A673 (cell line): ENCODE results near the gene NLRX1. TPM values are rescaled to one million over a fixed set of nuclear protein-coding genes. Genes with fewer than 3 reads are reported as not detected.
"Not testable (repeated sequence)": the region's sequence is repeated elsewhere in the genome, so short reads cannot be mapped to it uniquely, and the experiment has no call there.

Experiments
- BruUV-seq: library from RNA; stranded (reverse); fragments of 400-500 nt; replicated peaks from 2 replicates; lab custom pipeline; 2021; lab: Mats Ljungman, UMichigan
- CTCF ChIA-PET: fragments of 300-600 bp; sonication (Branson Sonifier 250); formaldehyde crosslinking; loops from one replicate; lab custom pipeline; 2022; ENCODE audit warnings: antibody characterized with exemption; lab: Charles Lee
- POLR2A ChIA-PET: fragments of 300-600 bp; sonication (Branson Sonifier 250); formaldehyde crosslinking; loops from one replicate; lab custom pipeline; 2022; ENCODE audit warnings: antibody characterized with exemption; ENCODE audit not compliant: low non-redundant PET; lab: Charles Lee
- DNase-seq: peaks from one replicate; pipeline ENCODE4 v3.0.0-alpha.2; 2015; ENCODE audit warnings: low spot score
- H3K27ac ChIP-seq: fragments of 200-600 bp; sonication (generic); 2 replicates; pipeline ENCODE4 v1.5.1; 2016; ENCODE audit warnings: mixed run types, low read depth, mild to moderate bottlenecking, mixed read lengths, antibody characterized with exemption, low read length; ENCODE audit not compliant: poor library complexity, severe bottlenecking
- H3K27me3 ChIP-seq: fragments of 200-600 bp; sonication (generic); replicated peaks from 2 replicates; pipeline ENCODE4 v1.6.1; 2017; ENCODE audit warnings: mixed run types, low read depth, mild to moderate bottlenecking, mixed read lengths, antibody characterized with exemption, low read length; ENCODE audit not compliant: insufficient read depth, poor library complexity
- H3K36me3 ChIP-seq: fragments of 200-600 bp; sonication (generic); 2 replicates; pipeline ENCODE4 v1.6.1; 2016; ENCODE audit warnings: mixed run types, mild to moderate bottlenecking, mixed read lengths, antibody characterized with exemption, low read length; ENCODE audit not compliant: insufficient read depth, poor library complexity, severe bottlenecking
- H3K4me1 ChIP-seq: fragments of 200-600 bp; sonication (generic); 2 replicates; pipeline ENCODE4 v1.6.1; 2017; ENCODE audit warnings: mixed run types, mild to moderate bottlenecking, mixed read lengths, antibody characterized with exemption, low read length; ENCODE audit not compliant: insufficient read depth, poor library complexity, severe bottlenecking
- H3K4me3 ChIP-seq: fragments of 200-600 bp; sonication (generic); 2 replicates; pipeline ENCODE4 v1.5.1; 2016; ENCODE audit warnings: low read depth, mixed run types, mild to moderate bottlenecking, mixed read lengths, low read length; ENCODE audit not compliant: poor library complexity, severe bottlenecking
- H3K9me3 ChIP-seq: fragments of 200-600 bp; sonication (generic); 2 replicates; pipeline ENCODE4 v1.6.1; 2016; ENCODE audit warnings: mixed run types, low read depth, mild to moderate bottlenecking, mixed read lengths, antibody characterized with exemption, low read length; ENCODE audit not compliant: poor library complexity, severe bottlenecking
- CTCF ChIP-seq: fragments of 300-800, 200-600 bp; sonication (generic); conservative IDR thresholded peaks from 2 replicates; pipeline ENCODE4 v1.5.1; 2017; ENCODE audit warnings: low read depth, mild to moderate bottlenecking, antibody characterized with exemption, low read length, moderate library complexity, mixed read lengths
- EZH2 ChIP-seq: fragments of 200-600 bp; sonication (generic); IDR thresholded peaks from 2 replicates; pipeline ENCODE4 v1.6.1; 2017; ENCODE audit warnings: borderline replicate concordance, low read depth, mild to moderate bottlenecking, mixed read lengths, antibody characterized with exemption, low read length; ENCODE audit not compliant: poor library complexity, severe bottlenecking
- intact Hi-C: fragments of 100-400 bp; cut with micrococcal nuclease; formaldehyde crosslinking; loops from one replicate; pipeline ENCODE4 v1.10.0; 2022; ENCODE audit not compliant: unreplicated experiment
- total RNA-seq: library from RNA; stranded (reverse); gene quantifications from 2 replicates; pipeline ENCODE4 v1.2.3, GENCODE V29; 2021

NLRX1 gene
- total RNA-seq, 1 experiment from 2014 or later = 1.4 TPM

GRCh38 chr11:119180729-119181676 is 12.5 kb downstream of the NLRX1 start:
- POLR2A ChIA-PET = no interaction called here
- DNase-seq = no peak
- Histone ChIP-seq H3K9me3 (no peaks in the 10 kb centered on the region), H3K27me3 (no peaks in the 10 kb centered on the region), H3K36me3 (no peaks in the 10 kb centered on the region), H3K4me1 (no peaks in the 10 kb centered on the region), H3K27ac (no peak overlapping the region), H3K4me3 (no peak overlapping the region)
- intact Hi-C loops = no loop called here
- no TSS peak for BruUV-seq
- TF ChIP-seq CTCF (no peak), EZH2 (no peak)
- CTCF ChIA-PET = no interaction called here

- no peaks in the 10 kb centered on the region for H3K4me1 ChIP-seq
- CTCF ChIA-PET = no interaction called here
- no peak for DNase-seq
- intact Hi-C loops = no loop called here
- H3K4me3 ChIP-seq = no peak overlapping the region
- no TSS peak for BruUV-seq
- no peak overlapping the region for H3K27ac ChIP-seq
- no peaks in the 10 kb centered on the region for H3K9me3 ChIP-seq
- no peaks in the 10 kb centered on the region for H3K27me3 ChIP-seq
- POLR2A ChIA-PET = no interaction called here
- no peaks in the 10 kb centered on the region for H3K36me3 ChIP-seq
- TF ChIP-seq CTCF (no peak), EZH2 (no peak)
Measured at GRCh38 chr11:119181677-119182412, 13.3 kb downstream of the NLRX1 start.

- CTCF ChIA-PET, H3K9me3 ChIP-seq, intact Hi-C loops, H3K27ac ChIP-seq, H3K4me1 ChIP-seq, H3K36me3 ChIP-seq, H3K4me3 ChIP-seq, POLR2A ChIA-PET, BruUV-seq, H3K27me3 ChIP-seq, DNase-seq: not testable (repeated sequence)
Measured at GRCh38 chr11:119184399-119184798, 15.9 kb downstream of the NLRX1 start.
